Hematopoietic multipotent progenitor cell treated with erythropoietin and hydrocortisone succinate and interleukin-3 and kit ligand, for 4 days (in vitro differentiated cells): Measurements from ENCODE around the gene FILIP1.
"Not testable (repeated sequence)": the region's sequence is repeated elsewhere in the genome, so short reads cannot be mapped to it uniquely, and the experiment has no call there.

Experiments used
- DNase-seq: peaks from one replicate; pipeline ENCODE4 v3.0.0-alpha.2; 2015

FILIP1 gene

GRCh38 chr6:75415804-75416203 lies 77.8 kb downstream of the FILIP1 start:
- no peak for DNase-seq

- no peak for DNase-seq
Observed at GRCh38 chr6:75414445-75415021, 79.1 kb downstream of the FILIP1 start.

GRCh38 chr6:75412969-75413662 lies 80.5 kb downstream of the FILIP1 start:
- no peak for DNase-seq

- not testable (repeated sequence) for DNase-seq
Observed at GRCh38 chr6:75410564-75410963, 83.0 kb downstream of the FILIP1 start.

GRCh38 chr6:75409928-75410327 lies 83.7 kb downstream of the FILIP1 start:
- DNase-seq = no peak

- no peak for DNase-seq
Observed at GRCh38 chr6:75409286-75409685, 84.3 kb downstream of the FILIP1 start.

GRCh38 chr6:75403563-75404080 lies 90.0 kb downstream of the FILIP1 start:
- no peak for DNase-seq

- no peak for DNase-seq
Observed at GRCh38 chr6:75402296-75402695, 91.3 kb downstream of the FILIP1 start.

GRCh38 chr6:75397656-75398465 lies 95.7 kb downstream of the FILIP1 start:
- DNase-seq = no peak

GRCh38 chr6:75397171-75397570 lies 96.4 kb downstream of the FILIP1 start:
- no peak for DNase-seq

GRCh38 chr6:75396005-75396800 lies 97.4 kb downstream of the FILIP1 start:
- DNase-seq = no peak

GRCh38 chr6:75393806-75394205 lies 99.8 kb downstream of the FILIP1 start:
- DNase-seq = no peak

GRCh38 chr6:75391276-75391675 lies 102.3 kb downstream of the FILIP1 start:
- DNase-seq = no peak

- DNase-seq = no peak
Observed at GRCh38 chr6:75386050-75386770, 107.4 kb downstream of the FILIP1 start.

- no peak for DNase-seq
Observed at GRCh38 chr6:75384116-75384515, 109.5 kb downstream of the FILIP1 start.

GRCh38 chr6:75382634-75382900 lies 111.0 kb downstream of the FILIP1 start:
- no peak for DNase-seq

GRCh38 chr6:75381877-75382633 lies 111.5 kb downstream of the FILIP1 start:
- DNase-seq = no peak

GRCh38 chr6:75379536-75379935 lies 114.1 kb downstream of the FILIP1 start:
- no peak for DNase-seq

GRCh38 chr6:75378101-75378500 lies 115.5 kb downstream of the FILIP1 start:
- DNase-seq = no peak

GRCh38 chr6:75377386-75377785 lies 116.2 kb downstream of the FILIP1 start:
- no peak for DNase-seq

- no peak for DNase-seq
Observed at GRCh38 chr6:75376347-75377024, 117.1 kb downstream of the FILIP1 start.
